ENCODE measurements around the gene LRRC72.

- no peak for TF ChIP-seq EZH2 (IDR thresholded peaks at IDR 0.05; ENCODE audit: insufficient read depth, low read length)
- TF ChIP-seq CTCF (IDR thresholded peaks at IDR 0.05; ENCODE audit: insufficient read depth, low read depth, low read length) = no peak
These were observed 73.2 kb downstream of the LRRC72 start for GRCh38 chr7:16599860-16600259.

Data from astrocyte (in vitro differentiated cells and primary cell).